GM12872 (cell line): ENCODE data around the gene TTLL11.

Source experiments
- CTCF ChIP-seq: IDR thresholded peaks from 3 replicates; pipeline ENCODE4 v1.5.1; 2011; ENCODE audit warnings: low read depth, mild to moderate bottlenecking, low read length, moderate library complexity; ENCODE audit not compliant: insufficient read depth

The TTLL11 gene

GRCh38 chr9:122133984-122134535 lies 41.0 kb upstream of the TTLL11 start:
- no peak for TF ChIP-seq CTCF

DNA sequence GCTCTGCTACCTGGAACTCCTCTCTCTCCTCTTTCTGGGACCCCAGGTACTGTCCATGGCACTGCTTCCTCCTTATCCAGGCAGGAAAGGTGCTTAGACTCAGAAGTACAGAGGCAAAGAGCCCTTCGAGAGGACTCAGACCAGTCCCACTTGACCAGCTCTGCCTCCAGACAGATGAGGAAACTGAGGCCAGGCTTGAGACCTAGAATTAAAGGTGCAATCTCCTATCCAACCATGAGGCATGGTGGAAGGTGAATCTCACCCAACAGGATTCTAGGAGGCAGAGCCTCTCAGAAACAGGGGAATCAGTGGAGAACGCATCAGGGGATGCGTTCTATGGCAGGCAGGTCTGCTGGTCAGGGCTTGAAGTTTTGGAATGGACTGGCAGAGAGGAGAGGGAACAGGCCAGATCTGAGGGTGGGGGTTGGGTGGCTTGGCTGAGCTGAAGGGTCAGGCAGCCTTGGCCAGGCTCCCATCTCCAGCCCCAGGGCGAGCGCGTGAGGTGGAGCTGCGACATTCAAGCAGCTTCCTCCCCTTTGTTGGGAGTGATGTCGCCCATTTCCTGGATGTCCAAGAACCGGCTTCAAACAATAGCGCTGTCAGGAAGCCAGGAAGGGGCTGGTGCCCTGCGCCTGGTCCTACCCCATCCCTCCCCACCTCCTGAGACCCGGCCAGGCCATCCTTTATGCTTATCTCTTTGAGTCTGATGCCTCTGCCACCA lies 40.3 kb upstream of the TTLL11 start:
- TF ChIP-seq CTCF = no peak

- no peak for TF ChIP-seq CTCF
These were observed 39.4 kb upstream of the TTLL11 start for GRCh38 chr9:122132539-122132938.

DNA sequence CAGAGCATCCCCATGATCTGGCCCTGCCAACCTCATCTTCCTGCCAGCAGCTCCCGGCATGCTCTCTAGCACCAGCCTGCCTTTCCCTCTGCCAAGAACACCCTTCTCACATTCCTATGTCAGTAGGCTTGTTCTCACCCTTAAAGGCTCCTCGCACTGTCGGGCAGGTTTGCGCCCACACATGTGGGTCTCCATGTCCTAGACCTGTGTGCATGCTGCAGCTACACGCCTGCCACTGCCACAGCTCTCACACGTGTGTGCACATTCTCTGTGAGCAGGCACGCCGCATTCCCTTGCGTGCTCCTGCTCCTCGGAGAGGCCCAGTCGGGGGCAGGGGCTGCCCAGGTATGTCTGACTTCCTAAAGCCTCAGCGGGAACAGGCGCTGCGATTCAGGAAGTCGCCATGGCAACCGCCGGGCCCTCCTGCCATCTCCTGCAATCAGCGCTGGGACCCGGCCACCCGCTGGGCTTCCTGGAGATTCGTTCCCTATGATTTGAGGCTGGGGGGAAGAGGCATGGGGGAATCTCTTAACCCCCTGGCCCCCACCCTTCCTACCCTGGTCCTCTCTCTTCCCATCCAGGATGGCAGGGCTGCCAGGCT lies 38.4 kb upstream of the TTLL11 start:
- no peak for TF ChIP-seq CTCF

- no peak for TF ChIP-seq CTCF
These were observed 37.7 kb upstream of the TTLL11 start for GRCh38 chr9:122130837-122131236.

- no peak for TF ChIP-seq CTCF
These were observed 36.9 kb upstream of the TTLL11 start for GRCh38 chr9:122129969-122130368.

GRCh38 chr9:122128969-122129343 lies 35.8 kb upstream of the TTLL11 start:
- TF ChIP-seq CTCF = no peak
